Ovary (tissue), 3 donors: Measurements from ENCODE around the gene SLC6A2.

Experiments
- POLR2A ChIP-seq: fragments of 450-650 bp; IDR thresholded peaks from one replicate; pipeline ENCODE4 v1.6.1; 2017; ENCODE audit warnings: antibody characterized with exemption, mild to moderate bottlenecking, moderate library complexity
- TF ChIP-seq, protein P1 (sequence below), 3 donors: fragments of 450-650 bp in 2 of 3; fragments of 200-600 bp in 1 of 3; IDR thresholded peaks; one replicate each; pipeline versions ENCODE4 v1.5.1 to v1.8.0; 2016 to 2022; ENCODE audit warnings: antibody characterized with exemption in 3 of 3, mild to moderate bottlenecking in 1 of 3
- donor health status: DM: no; HTN: no; CAD: no.

DNA sequence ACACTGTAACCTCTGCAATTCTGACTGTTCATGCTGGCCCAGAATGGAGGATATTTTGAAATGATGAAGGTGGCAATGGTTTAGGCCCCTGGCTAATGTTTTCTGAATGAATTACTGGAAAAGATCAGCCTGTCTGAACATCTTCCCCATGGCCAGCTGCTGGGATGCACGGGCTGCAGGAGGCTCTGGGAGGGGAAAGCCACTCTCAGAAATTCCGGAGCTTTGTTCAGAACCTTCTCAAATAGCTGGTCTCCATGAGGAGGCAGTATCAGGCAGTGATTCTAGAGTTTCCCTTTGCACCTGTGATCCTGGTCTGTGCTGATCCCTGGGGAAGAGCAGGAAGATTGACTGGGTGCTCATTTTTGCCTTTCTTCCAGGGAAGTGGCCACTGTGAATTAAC lies 5.0 kb downstream of the SLC6A2 start:
- TF ChIP-seq, protein P1, sequence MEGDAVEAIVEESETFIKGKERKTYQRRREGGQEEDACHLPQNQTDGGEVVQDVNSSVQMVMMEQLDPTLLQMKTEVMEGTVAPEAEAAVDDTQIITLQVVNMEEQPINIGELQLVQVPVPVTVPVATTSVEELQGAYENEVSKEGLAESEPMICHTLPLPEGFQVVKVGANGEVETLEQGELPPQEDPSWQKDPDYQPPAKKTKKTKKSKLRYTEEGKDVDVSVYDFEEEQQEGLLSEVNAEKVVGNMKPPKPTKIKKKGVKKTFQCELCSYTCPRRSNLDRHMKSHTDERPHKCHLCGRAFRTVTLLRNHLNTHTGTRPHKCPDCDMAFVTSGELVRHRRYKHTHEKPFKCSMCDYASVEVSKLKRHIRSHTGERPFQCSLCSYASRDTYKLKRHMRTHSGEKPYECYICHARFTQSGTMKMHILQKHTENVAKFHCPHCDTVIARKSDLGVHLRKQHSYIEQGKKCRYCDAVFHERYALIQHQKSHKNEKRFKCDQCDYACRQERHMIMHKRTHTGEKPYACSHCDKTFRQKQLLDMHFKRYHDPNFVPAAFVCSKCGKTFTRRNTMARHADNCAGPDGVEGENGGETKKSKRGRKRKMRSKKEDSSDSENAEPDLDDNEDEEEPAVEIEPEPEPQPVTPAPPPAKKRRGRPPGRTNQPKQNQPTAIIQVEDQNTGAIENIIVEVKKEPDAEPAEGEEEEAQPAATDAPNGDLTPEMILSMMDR (IDR thresholded peaks at IDR 0.05), result no peak
- no peak for TF ChIP-seq POLR2A
